Activated T-cell treated with anti-CD3 and anti-CD28 coated beads, Interleukin-2, amount 50 U/mL, for 24 hours (primary cell): Measurements from ENCODE around the gene CTIF.

Experiments used
- DNase-seq: peaks from one replicate; pipeline ENCODE4 v3.0.0-alpha.2; 2020
- H3K27ac Mint-ChIP-seq: 2 replicates; pipeline ENCODE4 v1.8.0; 2020; ENCODE audit warnings: mild to moderate bottlenecking, mixed read lengths
- H3K27me3 Mint-ChIP-seq: 2 replicates; pipeline ENCODE4 v1.8.0; 2020; ENCODE audit warnings: mixed read lengths
- H3K36me3 Mint-ChIP-seq: 2 replicates; pipeline ENCODE4 v1.8.0; 2020; ENCODE audit warnings: low read depth, mixed read lengths
- H3K4me1 Mint-ChIP-seq: 2 replicates; pipeline ENCODE4 v1.8.0; 2020; ENCODE audit warnings: low read depth, mixed read lengths
- H3K4me3 Mint-ChIP-seq: 2 replicates; pipeline ENCODE4 v1.8.0; 2020; ENCODE audit warnings: mild to moderate bottlenecking, moderate library complexity, mixed read lengths
- H3K9me3 Mint-ChIP-seq: 2 replicates; pipeline ENCODE4 v1.8.0; 2020; ENCODE audit warnings: mixed read lengths

CTIF gene

GRCh38 chr18:48826271-48826670 lies 287.4 kb downstream of the CTIF start:
- no peak overlapping the region for H3K27ac Mint-ChIP-seq
- H3K27me3 Mint-ChIP-seq: no peaks in the 10 kb centered on the region
- H3K4me3 Mint-ChIP-seq: no peak overlapping the region
- peak; percentile 24 for DNase-seq
- H3K9me3 Mint-ChIP-seq: no peaks in the 10 kb centered on the region
- peaks cover 17% of the 10 kb centered on the region for H3K4me1 Mint-ChIP-seq
- no peaks in the 10 kb centered on the region for H3K36me3 Mint-ChIP-seq

GRCh38 chr18:48826806-48827205 lies 288.0 kb downstream of the CTIF start:
- no peak overlapping the region for H3K4me3 Mint-ChIP-seq
- no peak overlapping the region for H3K27ac Mint-ChIP-seq
- DNase-seq: no peak
- no peaks in the 10 kb centered on the region for H3K36me3 Mint-ChIP-seq
- H3K4me1 Mint-ChIP-seq: peaks cover 18% of the 10 kb centered on the region
- no peaks in the 10 kb centered on the region for H3K9me3 Mint-ChIP-seq
- H3K27me3 Mint-ChIP-seq: no peaks in the 10 kb centered on the region

- H3K9me3 Mint-ChIP-seq: no peaks in the 10 kb centered on the region
- H3K4me1 Mint-ChIP-seq: peaks cover 22% of the 10 kb centered on the region
- no peaks in the 10 kb centered on the region for H3K36me3 Mint-ChIP-seq
- peak; percentile 9 for DNase-seq
- H3K27ac Mint-ChIP-seq: no peak overlapping the region
- H3K27me3 Mint-ChIP-seq: no peaks in the 10 kb centered on the region
- H3K4me3 Mint-ChIP-seq: no peak overlapping the region
Observed at GRCh38 chr18:48827291-48828193, 288.7 kb downstream of the CTIF start.

GRCh38 chr18:48828194-48828545 lies 289.3 kb downstream of the CTIF start:
- Mint-ChIP-seq H3K36me3 (no peaks in the 10 kb centered on the region), H3K4me1 (peaks cover 29% of the 10 kb centered on the region)

GRCh38 chr18:48828691-48829442 lies 290.0 kb downstream of the CTIF start:
- Mint-ChIP-seq H3K27ac (no peak overlapping the region), H3K4me1 (peaks cover 36% of the 10 kb centered on the region), H3K4me3 (no peak overlapping the region), H3K27me3 (no peaks in the 10 kb centered on the region), H3K36me3 (no peaks in the 10 kb centered on the region), H3K9me3 (no peaks in the 10 kb centered on the region)
- peak; percentile 16 for DNase-seq

More at GRCh38 chr18:48828194-48828545, 289.3 kb downstream of the CTIF start:
- no peaks in the 10 kb centered on the region for H3K27me3 Mint-ChIP-seq
- no peaks in the 10 kb centered on the region for H3K9me3 Mint-ChIP-seq
- no peak overlapping the region for H3K4me3 Mint-ChIP-seq
- no peak overlapping the region for H3K27ac Mint-ChIP-seq
- DNase-seq: no peak

- H3K9me3 Mint-ChIP-seq: no peaks in the 10 kb centered on the region
- H3K27me3 Mint-ChIP-seq: no peaks in the 10 kb centered on the region
- DNase-seq: peak; percentile 23
- H3K27ac Mint-ChIP-seq: no peak overlapping the region
- H3K4me1 Mint-ChIP-seq: peaks cover 43% of the 10 kb centered on the region
- no peaks in the 10 kb centered on the region for H3K36me3 Mint-ChIP-seq
- H3K4me3 Mint-ChIP-seq: no peak overlapping the region
Observed at GRCh38 chr18:48829443-48830149, 290.8 kb downstream of the CTIF start.

GRCh38 chr18:48831113-48831759 lies 292.4 kb downstream of the CTIF start:
- Mint-ChIP-seq H3K27ac (no peak overlapping the region), H3K27me3 (no peaks in the 10 kb centered on the region), H3K4me3 (no peak overlapping the region), H3K36me3 (no peaks in the 10 kb centered on the region), H3K9me3 (no peaks in the 10 kb centered on the region), H3K4me1 (peaks cover 58% of the 10 kb centered on the region)
- peak; percentile 24 for DNase-seq

- Mint-ChIP-seq H3K4me1 (peaks cover 59% of the 10 kb centered on the region), H3K36me3 (no peaks in the 10 kb centered on the region), H3K27ac (no peak overlapping the region), H3K27me3 (no peaks in the 10 kb centered on the region), H3K4me3 (no peak overlapping the region), H3K9me3 (no peaks in the 10 kb centered on the region)
- peak; percentile 23 for DNase-seq
Observed at GRCh38 chr18:48831802-48832201, 293.0 kb downstream of the CTIF start.

- no peaks in the 10 kb centered on the region for H3K9me3 Mint-ChIP-seq
- H3K4me3 Mint-ChIP-seq: peak overlapping the region; percentile 72
- H3K4me1 Mint-ChIP-seq: peaks cover 72% of the 10 kb centered on the region
- peak overlapping the region; percentile 97 for H3K27ac Mint-ChIP-seq
- no peaks in the 10 kb centered on the region for H3K27me3 Mint-ChIP-seq
- DNase-seq: peak; percentile 46
- H3K36me3 Mint-ChIP-seq: no peaks in the 10 kb centered on the region
Observed at GRCh38 chr18:48832938-48833700, 294.3 kb downstream of the CTIF start.

- Mint-ChIP-seq H3K4me1 (peaks cover 78% of the 10 kb centered on the region), H3K9me3 (no peaks in the 10 kb centered on the region), H3K4me3 (peak overlapping the region; percentile 72), H3K27ac (peak overlapping the region; percentile 97), H3K27me3 (no peaks in the 10 kb centered on the region), H3K36me3 (no peaks in the 10 kb centered on the region)
- peak; percentile 61 for DNase-seq
Observed at GRCh38 chr18:48833701-48834412, 295.0 kb downstream of the CTIF start.

- no peaks in the 10 kb centered on the region for H3K9me3 Mint-ChIP-seq
- H3K4me3 Mint-ChIP-seq: peak overlapping the region; percentile 72
- H3K27me3 Mint-ChIP-seq: no peaks in the 10 kb centered on the region
- H3K4me1 Mint-ChIP-seq: peaks cover 83% of the 10 kb centered on the region
- no peaks in the 10 kb centered on the region for H3K36me3 Mint-ChIP-seq
- peak; percentile 80 for DNase-seq
- H3K27ac Mint-ChIP-seq: peak overlapping the region; percentile 97
Observed at GRCh38 chr18:48834413-48835031, 295.7 kb downstream of the CTIF start.

- Mint-ChIP-seq H3K4me3 (peak overlapping the region; percentile 72), H3K27ac (peak overlapping the region; percentile 97), H3K4me1 (peaks cover 87% of the 10 kb centered on the region), H3K36me3 (no peaks in the 10 kb centered on the region), H3K27me3 (no peaks in the 10 kb centered on the region), H3K9me3 (no peaks in the 10 kb centered on the region)
- DNase-seq: peak; percentile 47
Observed at GRCh38 chr18:48835119-48835518, 296.3 kb downstream of the CTIF start.

GRCh38 chr18:48835745-48836170 lies 296.9 kb downstream of the CTIF start:
- no peak overlapping the region for H3K4me3 Mint-ChIP-seq
- H3K27ac Mint-ChIP-seq: peak overlapping the region; percentile 97
- H3K4me1 Mint-ChIP-seq: peaks cover 89% of the 10 kb centered on the region
- no peaks in the 10 kb centered on the region for H3K27me3 Mint-ChIP-seq
- H3K9me3 Mint-ChIP-seq: no peaks in the 10 kb centered on the region
- no peaks in the 10 kb centered on the region for H3K36me3 Mint-ChIP-seq
- peak; percentile 31 for DNase-seq
